T-helper 2 cell treated with Interferon-gamma antibody and Interleukin-4, amounts not matched to agents 100 ng/mL and 5 ng/mL, for 36 hours (primary cell): ENCODE data around the gene CFHR5. TPM values are rescaled to one million over a fixed set of nuclear protein-coding genes. Genes with fewer than 3 reads are reported as not detected.
"Not testable (repeated sequence)": the region's sequence is repeated elsewhere in the genome, so short reads cannot be mapped to it uniquely, and the experiment has no call there.

Source experiments
- intact Hi-C: fragments of 100-400 bp; cut with micrococcal nuclease; formaldehyde crosslinking; loops from one replicate; pipeline ENCODE4 v1.15.1; 2023
- total RNA-seq: library from RNA; stranded (reverse); gene quantifications from 2 replicates; pipeline ENCODE4 v1.2.3, GENCODE V29; 2022

The CFHR5 gene
- total RNA-seq, 1 donor from 2014 or later = not detected

DNA sequence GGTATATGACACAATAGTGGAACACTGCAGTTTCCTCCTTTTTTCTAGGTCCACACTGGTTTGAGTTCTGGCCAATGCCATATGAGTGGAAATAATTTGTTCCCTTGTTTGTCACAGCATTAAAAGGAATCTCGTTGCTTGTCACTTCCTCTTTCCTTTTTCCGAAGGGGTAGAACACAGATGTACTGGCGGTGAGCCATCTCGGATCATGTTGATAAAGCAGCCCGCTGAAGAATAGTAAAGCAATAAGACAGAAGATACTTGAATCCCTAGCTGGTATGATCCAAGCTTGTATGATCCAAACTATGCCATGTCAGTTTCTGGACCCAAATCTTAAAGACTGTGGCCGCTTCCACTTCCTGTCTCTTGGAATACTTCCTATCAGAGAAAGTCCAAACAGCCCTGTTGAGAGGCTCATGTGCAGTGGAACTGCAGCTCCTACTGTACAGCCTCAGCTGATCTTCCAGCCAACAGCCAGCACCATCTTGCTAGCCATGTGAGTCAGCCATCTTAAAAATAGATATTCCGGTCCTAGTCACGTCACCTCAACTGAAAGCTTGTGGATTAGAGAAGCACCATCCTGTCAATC, 40.3 kb downstream of the CFHR5 start:
- intact Hi-C loops = no loop called here

DNA sequence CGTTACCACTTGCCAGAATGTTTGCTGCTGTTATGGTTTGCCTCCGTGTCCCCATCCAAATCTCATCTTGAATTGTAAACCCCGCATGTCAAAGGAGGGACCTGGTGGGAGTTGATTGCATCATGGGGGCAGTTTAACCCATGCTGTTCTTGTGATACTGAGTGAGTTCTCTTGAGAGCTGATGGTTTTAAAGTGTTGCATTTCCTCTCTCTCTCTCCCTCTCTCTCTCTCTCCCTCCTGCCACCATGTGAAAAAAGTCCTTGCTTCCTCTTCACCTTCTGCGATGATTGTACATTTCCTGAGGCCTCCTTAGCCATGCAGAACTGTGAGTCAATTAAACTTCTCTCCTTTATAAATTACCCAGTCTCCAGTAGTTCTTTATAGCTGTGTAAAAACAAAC, 44.4 kb downstream of the CFHR5 start:
- intact Hi-C loops = no loop called here

DNA sequence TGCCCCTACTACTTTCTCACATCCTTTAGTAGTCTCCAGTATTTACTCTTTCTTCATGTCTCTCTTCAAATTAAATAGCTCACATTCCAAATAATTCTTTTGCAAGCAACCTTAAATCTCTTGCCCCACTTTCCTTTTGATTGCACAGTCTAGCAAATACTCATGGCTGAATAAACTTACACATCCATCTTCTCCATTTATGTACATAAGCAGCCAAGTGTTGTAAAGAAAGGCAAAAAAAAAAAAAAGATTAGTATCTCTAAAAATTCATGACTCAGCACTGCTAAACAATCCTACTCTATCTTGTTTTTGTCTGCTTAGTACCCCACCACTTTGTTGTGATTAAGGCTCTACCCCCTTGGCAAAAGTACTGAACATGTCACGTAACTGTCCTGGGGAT, 47.1 kb downstream of the CFHR5 start:
- intact Hi-C loops = no loop called here

DNA sequence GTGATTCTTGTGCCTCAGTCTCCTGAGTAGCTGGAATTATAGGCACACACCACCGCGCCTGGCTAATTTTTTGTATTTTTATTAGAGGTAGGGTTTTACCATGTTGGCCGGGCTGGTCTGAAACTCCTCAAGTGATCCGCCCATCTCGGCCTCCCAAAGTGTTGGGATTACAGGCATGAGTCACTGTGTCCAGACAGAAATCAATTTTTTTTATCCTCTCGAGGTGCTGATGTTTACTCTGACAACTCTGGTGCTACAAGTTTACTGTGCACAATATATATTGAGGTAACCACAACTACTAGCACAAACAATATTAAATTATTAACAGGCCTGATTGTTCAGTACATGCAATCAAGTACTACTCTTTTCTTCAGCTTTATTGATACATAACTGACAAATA, 50.0 kb downstream of the CFHR5 start:
- intact Hi-C loops = no loop called here

DNA sequence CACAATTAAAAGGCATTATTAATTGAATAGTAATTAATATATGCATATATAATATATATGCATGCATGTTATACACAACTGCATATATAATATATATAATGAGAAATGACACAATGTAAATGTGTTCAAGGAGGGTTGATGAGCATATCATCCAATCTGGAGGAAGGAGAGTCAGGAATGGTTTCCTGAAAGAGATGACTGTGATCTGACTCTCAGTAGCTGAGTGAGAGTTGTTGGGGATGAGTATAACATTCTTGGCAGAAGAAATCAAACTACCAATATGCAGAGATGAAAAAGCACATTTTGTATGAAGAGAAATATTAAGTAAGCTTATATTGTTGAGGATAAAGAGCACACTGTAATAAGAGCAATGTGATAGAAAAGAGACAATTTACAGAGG, 52.4 kb downstream of the CFHR5 start:
- intact Hi-C loops = no loop called here

DNA sequence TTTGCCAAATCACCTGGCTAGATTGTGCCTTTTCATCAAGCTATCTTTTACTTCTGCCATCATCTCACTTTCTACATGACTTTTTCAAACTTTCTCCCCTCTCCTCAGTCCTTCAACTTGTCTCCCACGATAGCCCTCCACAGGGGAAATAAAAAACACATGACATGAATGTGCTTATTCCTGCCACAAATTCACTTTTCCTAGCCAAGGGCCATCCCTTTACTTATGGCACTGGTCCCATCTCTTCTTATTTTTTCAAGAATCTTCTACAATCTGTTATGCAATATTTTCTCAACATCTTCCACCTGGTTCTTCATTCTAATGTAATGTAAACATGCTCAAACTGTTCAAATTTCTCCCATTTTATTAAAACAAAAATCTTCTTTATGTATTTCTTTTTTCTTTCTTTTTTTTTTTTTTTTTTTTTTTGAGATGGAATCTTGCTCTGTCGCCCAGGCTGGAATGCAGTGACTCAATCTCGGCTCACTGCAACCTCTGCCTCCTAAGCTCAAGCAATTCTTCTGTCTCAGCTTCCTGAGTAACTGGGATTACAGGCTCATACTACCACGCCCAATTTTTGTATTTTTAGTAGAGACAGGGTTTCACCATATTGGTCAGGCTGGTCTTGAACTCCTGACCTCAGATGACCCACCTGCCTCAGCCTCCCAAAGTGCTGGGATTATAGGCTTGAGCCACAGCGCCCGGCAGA, 57.4 kb downstream of the CFHR5 start:
- intact Hi-C loops = not testable (repeated sequence)

DNA sequence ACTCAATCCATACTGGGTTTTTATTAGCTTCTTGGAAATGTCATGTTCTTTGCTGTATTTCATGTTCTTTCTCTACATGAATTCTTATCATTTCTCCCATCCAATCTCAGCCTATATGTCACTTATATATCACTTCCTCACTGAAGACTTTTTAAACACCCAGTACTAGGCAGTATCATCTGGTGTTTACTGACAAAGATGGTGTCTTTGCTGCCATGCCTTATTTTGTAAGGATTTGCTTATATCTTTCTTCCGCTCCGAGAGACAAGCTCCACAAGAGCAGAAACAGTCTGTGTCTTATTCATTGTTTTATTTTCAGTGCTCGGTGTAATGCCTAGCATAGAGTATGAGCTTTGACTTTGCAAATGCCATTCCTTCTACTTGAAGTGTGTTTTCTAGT, 59.5 kb downstream of the CFHR5 start:
- intact Hi-C loops = no loop called here

DNA sequence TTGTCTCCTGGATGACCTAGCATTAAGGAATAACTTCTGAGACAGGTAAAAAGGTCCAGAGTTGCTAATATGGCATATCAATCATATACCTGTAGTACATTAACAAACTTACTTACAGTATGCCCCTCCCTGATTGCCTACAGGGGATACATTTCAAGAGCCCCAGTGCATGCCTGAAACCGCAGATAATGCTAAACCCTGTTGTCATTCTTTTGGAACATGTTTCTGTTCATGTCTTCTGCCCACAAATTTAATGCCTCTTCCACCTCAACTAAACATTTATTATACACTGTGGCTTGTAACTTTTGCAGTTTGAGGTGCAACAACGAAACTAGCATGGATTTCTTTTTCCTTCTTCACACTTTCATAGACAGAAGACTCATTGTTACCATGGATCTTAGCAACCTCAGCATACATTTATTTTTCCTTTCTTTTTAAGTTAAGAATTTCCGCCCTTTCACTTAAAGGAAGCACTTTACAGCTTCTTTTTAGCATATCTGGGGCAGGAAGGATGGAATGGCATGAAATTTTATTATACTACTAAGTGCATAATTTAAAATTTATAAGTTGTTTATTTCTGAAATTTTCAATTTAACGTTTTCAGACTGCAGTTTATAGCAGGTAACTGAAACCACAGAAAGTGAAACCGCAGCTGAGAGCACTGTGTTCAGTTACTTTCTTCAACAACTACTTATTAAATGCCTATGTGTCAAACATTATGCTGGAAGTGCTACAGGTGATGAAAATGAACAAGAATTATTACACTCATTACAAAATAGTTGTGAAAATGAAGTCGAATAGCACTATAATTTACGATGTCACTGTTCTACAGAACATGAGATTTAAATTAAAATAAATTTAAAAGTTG, 64.4 kb downstream of the CFHR5 start:
- intact Hi-C loops = no loop called here

DNA sequence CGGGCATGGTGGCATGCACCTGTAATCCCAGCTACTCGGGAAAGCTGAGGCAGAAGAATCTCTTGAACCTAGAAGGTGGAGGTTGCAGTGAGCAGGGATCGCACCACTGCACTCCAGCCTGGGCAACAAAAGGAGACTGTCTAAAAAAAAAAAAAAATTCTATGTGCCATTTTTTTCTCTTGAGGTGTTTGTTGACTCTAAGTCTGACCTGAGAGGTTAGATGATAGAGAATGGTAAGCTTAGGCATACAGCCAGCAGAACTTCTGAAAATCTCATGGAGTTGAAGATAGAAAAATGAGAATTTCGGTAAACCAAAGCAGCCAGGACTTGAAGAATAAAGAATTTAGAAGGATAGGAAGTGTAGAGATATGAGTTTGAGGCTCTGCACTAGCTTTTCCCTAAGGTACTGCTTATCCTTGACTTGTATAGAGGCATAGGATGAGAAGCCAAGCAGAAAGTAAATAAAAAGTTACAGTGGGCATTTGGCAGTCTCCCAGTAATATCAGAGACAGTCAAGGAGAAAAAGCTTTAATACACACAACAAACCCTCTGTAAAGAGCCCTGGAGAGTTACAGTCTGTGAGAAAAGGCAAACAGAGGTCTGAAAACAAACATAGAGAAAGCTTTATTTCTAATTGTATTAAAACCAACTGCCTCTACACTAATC, 65.5 kb downstream of the CFHR5 start:
- intact Hi-C loops = no loop called here

DNA sequence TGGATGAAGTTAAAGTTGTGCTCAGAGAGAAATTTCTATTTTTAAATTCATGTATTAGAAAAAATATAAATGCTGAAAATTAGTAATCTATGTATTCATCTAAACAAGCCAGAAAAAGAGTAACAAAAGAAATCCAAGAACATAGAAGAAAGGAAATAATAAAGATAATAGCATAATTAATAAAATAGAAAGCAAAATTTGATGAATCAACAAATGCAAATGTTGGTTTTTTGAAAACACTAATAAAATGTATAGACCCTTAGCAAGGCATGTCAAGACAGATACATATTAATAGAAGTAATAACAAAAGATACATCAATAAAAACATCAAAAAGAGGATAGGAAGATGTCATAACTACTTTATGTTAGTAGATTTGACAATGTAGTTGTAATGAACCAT, 71.7 kb downstream of the CFHR5 start:
- intact Hi-C loops = no loop called here

Other genes starting within 250 kb of the CFHR5 start
- not detected in 2 replicates for gene CFHR3, start 202.7 kb upstream of the CFHR5 start, total RNA-seq
- not detected in 2 replicates for gene CFHR1, start 157.8 kb upstream of the CFHR5 start, total RNA-seq
- gene CFHR4, start 89.5 kb upstream of the CFHR5 start, total RNA-seq = not detected in 2 replicates
- not detected in 2 replicates for gene CFHR2, start 33.8 kb upstream of the CFHR5 start, total RNA-seq
- not detected in 2 replicates for gene F13B, start 89.7 kb downstream of the CFHR5 start, total RNA-seq
- 65.6 and 67.0 TPM in 2 replicates for gene ASPM, start 169.1 kb downstream of the CFHR5 start, total RNA-seq
- gene ZBTB41, start 223.7 kb downstream of the CFHR5 start, total RNA-seq = 5.9 TPM in 2 replicates